HG03066 (cell line): Measurements from ENCODE around the gene SLC16A8.
"Not testable (repeated sequence)": the region's sequence is repeated elsewhere in the genome, so short reads cannot be mapped to it uniquely, and the experiment has no call there.

ENCODE experiments used
- ATAC-seq: cut with Tn5 transposase; IDR thresholded peaks from one replicate; pipeline ENCODE4 v1.9.1; 2021; ENCODE audit warnings: low read depth; ENCODE audit not compliant: unreplicated experiment

SLC16A8 gene

GRCh38 chr22:38088629-38089473 lies 4.9 kb upstream of the SLC16A8 start:
- ATAC-seq, result no peak

GRCh38 chr22:38087855-38088254 lies 3.9 kb upstream of the SLC16A8 start:
- ATAC-seq, result no peak

DNA sequence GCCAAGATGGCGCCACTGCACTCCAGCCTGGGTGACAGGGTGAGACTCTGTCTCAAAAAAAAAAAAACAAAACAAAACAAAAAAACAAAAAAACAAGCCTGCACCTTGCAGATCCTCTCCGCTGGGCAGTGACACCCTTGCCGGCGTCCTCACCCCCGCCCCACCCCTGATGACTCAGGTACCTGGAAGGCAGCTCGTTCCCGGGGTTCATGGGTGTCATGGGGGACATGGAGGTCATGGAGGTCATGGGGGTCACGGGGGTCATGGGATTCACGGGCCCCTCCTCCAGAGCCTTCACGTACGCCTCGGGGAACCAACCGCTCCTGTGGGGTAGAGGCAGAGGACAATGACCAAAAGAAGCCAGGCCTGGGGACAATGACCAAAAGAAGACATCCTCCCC lies 3.0 kb upstream of the SLC16A8 start:
- no peak for ATAC-seq

- ATAC-seq, result no peak
These were observed 2.2 kb upstream of the SLC16A8 start for GRCh38 chr22:38086001-38086845.

GRCh38 chr22:38085501-38085900 lies 1.5 kb upstream of the SLC16A8 start:
- ATAC-seq, result no peak

DNA sequence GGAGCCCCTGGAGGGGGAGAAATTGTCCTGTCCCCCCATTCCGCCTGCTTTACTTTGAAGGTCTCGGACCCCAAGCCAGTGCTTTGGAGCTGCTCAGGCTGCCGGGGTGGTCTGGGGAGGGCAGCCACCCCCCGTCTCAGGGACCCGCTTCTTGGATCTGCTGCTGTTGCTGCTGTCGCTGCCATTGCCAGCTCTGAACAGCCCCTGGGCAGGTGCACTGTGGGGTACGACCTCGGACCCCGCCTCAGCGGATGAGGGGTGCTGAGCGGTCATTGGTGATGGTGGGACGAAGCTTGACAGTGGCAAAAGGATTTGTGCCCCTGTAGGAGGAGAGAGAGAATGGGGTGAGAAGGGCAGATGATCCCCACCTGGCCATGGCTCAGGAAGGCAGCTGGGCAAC lies 1.1 kb upstream of the SLC16A8 start:
- ATAC-seq, result no peak

DNA sequence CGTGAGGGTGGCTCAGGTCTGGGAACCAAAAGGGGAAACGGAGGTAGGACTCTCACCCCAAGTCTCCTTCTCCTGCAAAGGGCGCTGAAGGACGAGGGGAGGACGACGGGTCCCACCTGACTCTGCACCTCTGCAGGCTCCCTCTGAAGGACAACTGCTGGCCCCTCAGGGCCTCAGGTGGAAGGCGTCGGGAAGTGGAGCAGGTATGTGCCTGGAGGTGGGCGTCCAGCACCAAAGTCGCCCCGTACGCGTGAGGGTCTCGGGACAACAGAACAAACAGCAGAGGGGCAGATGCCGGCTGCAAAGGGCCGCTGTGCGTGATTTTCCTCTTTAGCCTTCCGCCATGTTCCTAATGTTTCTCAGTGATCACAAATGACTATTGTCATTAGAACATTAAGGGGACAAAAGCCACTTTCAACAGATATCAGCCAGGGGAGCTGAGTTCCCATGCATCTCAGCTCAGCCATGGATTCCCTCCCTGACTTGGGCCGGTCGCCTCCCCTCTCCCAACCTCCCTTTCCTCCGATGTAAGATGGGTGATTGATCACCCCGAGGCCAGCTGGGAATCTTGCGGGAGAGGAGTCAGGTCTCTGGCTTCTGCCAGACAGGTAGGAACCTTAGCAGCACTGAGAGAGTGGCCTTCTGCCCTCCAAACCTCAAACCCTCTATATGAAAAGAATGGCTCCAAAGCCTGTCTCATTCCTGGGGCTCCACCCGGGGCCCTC lies 836 bp downstream of the SLC16A8 start:
- ATAC-seq, result no peak

DNA sequence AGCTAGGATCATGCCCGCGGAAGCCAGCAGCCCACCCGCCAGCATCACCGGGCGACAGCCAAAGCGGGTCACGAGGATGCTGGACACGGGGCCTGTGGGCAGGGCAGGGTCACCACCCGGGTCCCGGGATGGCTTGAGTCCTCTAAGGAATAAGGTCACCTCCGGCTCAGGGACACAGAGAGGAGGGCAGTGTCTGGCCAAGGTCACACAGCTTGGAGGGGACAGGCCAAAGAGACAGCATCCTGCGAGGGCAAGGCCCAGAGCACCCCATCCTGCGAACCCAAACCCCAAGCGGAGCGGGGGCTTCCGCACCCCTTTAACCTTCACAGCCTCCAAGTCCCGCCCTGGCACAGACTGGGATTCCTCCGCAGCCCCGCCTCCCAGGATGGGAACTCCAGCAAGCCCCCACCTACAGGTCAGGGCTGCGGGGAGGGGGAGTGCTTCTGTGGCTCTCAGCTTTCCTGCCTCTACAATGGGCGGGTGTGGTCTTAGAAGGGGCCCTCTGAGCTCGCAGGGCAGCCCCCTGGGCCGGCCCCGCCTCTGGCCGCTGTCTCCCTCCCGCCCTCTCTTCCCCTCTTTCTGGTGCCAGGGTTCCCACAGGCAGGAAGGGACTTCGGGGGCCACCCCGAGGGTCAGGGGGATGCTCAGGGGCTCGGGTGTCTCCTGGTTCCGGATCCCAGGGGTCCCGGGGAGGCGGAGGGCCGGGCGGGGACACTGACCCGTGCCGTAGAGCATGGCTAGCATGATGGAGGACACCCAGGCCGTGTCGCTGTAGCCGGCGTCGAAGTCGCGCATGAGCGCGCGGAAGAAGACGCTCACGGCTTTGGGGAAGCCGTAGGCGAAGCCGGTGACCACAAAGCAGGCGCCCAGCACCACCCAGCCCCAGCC lies 1.8 kb downstream of the SLC16A8 start:
- no peak for ATAC-seq

DNA sequence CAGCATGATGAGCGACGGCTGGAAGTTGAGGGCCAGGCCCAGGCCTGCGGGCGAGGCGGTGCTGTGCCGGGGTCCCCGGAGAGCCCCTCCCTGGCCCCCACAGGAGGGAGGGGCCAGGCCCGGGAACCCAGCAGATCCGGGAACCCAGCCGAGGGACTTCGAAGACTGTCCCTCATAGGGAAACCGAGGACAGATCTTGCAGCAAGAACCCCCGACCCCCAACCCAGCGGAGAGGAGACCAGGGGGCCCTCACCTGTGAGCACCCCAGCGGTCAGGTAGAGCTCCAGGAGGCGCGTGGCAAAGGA lies 2.4 kb downstream of the SLC16A8 start:
- no peak for ATAC-seq

- ATAC-seq, result no peak
These were observed 2.9 kb downstream of the SLC16A8 start for GRCh38 chr22:38080850-38081635.

DNA sequence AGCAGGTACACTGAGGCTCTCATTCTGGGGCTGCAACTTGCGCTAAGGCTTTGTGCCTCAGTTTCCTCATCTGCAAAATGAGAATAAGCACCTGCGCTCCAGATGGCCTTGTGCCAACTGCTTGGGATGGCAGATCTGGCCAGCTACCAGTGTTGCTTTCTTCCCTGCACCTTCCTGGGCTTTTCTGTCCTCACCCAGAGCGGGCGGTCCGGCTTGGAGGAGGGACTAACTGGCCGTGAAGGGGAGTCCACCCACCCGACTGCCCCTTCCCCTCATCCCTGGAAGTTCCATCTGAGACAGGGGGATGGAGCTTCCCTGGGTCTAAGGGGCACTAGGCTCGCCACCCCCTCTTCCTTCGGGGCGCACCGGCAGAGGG lies 3.5 kb downstream of the SLC16A8 start:
- ATAC-seq, result no peak

GRCh38 chr22:38079804-38080203 lies 4.2 kb downstream of the SLC16A8 start:
- ATAC-seq, result no peak

DNA sequence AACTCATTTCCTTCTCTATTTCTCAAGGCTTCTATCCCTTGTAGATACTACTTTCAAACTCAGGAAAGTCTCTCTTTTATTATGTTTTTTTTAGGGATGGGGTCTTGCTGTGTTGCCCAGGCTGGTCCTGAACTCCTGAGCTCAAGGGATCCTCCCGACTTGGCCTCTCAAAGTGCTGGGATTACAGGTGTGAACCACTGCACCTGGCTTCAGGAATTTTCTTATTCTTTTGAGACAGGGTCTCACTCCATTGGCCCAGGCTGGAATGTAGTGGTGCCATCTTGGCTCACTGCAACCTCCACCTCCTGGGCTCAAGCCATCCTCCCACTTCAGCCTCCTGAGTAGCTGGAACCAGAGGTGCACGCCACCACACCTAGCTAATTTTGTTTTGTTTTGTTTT lies 4.8 kb downstream of the SLC16A8 start:
- ATAC-seq, result not testable (repeated sequence)

- no peak for ATAC-seq
These were observed 5.7 kb downstream of the SLC16A8 start for GRCh38 chr22:38078046-38078840.

- ATAC-seq, result no peak
These were observed 6.4 kb downstream of the SLC16A8 start for GRCh38 chr22:38077595-38077994.

DNA sequence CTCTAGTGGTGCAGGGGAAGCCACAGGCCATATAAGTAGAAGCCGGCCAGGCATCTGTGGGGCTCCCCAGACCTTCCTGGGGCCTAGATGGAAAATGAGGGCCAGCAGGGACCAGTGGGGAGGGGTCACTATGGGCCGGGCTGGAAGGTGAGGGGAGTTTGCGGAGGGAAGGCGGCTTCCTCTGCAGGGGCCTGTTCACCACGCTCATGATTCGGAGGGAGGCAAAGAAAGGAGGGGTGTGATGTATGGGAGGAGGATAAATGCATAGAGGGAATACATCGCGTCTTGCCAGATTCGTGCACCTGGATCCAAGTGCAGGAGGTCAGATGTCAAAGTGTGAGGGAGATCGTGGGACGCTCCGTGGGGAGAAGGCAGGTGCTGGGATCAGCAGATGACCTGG lies 6.9 kb downstream of the SLC16A8 start:
- no peak for ATAC-seq

GRCh38 chr22:38075961-38076360 lies 8.0 kb downstream of the SLC16A8 start:
- ATAC-seq, result no peak

DNA sequence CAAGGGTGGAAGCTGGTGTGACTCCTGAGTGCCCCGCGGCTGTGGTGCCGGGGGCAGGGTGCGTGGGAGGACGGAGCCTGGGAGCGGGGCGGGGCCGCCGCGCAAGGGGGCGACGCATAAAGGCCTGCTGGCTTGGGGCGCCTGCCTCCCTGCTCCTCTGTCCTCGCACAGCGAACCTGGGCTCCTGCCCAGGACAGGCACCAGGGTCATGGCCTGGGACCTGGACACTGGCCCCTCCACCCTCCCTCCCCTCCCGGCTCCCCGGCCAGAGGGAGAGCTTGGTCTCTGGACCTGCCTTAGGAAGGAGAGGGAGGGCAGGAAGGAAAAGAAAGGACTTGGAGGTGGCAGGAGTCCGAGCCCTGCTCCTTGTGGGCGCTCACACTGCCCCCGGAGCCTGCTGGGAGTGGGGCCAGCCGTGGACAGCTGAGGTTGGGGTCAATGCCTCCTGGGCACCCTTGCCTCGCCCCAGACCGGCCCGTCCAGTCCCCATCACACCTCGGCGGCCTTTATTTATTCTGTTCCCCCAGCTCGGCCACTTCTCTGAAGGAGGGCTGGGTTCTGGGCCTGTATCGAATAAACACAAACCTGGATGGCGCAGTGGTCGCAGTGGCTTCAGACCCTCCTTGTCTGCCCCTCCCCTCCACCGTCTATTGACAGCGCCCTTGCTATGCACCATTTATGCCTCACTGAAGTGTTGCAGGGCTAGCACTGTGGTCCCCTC lies 8.7 kb downstream of the SLC16A8 start:
- ATAC-seq, result no peak
